Choroid plexus epithelial cell (primary cell): ENCODE results near the gene SGIP1.
A peak's percentile ranks its signal among the peaks of the same experiment; 100 is the strongest.
"Not testable (repeated sequence)": the region's sequence is repeated elsewhere in the genome, so short reads cannot be mapped to it uniquely, and the experiment has no call there.

Experiments
- DNase-seq: peaks from one replicate; pipeline ENCODE4 v3.0.0-alpha.2; 2010; ENCODE audit warnings: low read depth
- H3K4me3 ChIP-seq: 2 replicates; pipeline ENCODE4 v1.5.1; 2011; ENCODE audit warnings: low read depth, mild to moderate bottlenecking, control low read depth, low read length, moderate library complexity
- CTCF ChIP-seq: conservative IDR thresholded peaks from 2 replicates; pipeline ENCODE4 v1.5.1; 2011; ENCODE audit warnings: low read depth, mild to moderate bottlenecking, control low read depth, inconsistent platforms, low read length, moderate library complexity

The SGIP1 gene

GRCh38 chr1:66729523-66729922 lies 195.6 kb downstream of the SGIP1 start:
- no peak for DNase-seq
- no peak for TF ChIP-seq CTCF
- no peak overlapping the region for H3K4me3 ChIP-seq

GRCh38 chr1:66730462-66730861 lies 196.5 kb downstream of the SGIP1 start:
- no peak for DNase-seq
- no peak overlapping the region for H3K4me3 ChIP-seq
- TF ChIP-seq CTCF = no peak

- TF ChIP-seq CTCF = no peak
- no peak overlapping the region for H3K4me3 ChIP-seq
- no peak for DNase-seq
Measured at GRCh38 chr1:66731170-66731865, 197.4 kb downstream of the SGIP1 start.

- no peak for TF ChIP-seq CTCF
- H3K4me3 ChIP-seq = no peak overlapping the region
- peak; percentile 20 for DNase-seq
Measured at GRCh38 chr1:66732407-66733166, 198.6 kb downstream of the SGIP1 start.

- DNase-seq = peak; percentile 43
- H3K4me3 ChIP-seq = no peak overlapping the region
- no peak for TF ChIP-seq CTCF
Measured at GRCh38 chr1:66733348-66734017, 199.5 kb downstream of the SGIP1 start.

GRCh38 chr1:66734531-66734930 lies 200.6 kb downstream of the SGIP1 start:
- DNase-seq, H3K4me3 ChIP-seq: not testable (repeated sequence)

GRCh38 chr1:66737836-66738235 lies 203.9 kb downstream of the SGIP1 start:
- DNase-seq = no peak
- no peak for TF ChIP-seq CTCF
- H3K4me3 ChIP-seq = no peak overlapping the region
